ENCODE results near the gene NPBWR2.

The NPBWR2 gene

GRCh38 chr20:64106981-64107735, at the start of gene NPBWR2:
TSS of gene NPBWR2 (minus strand) at chr20:64107565. CDS start at chr20:64106831, 734 bp downstream.
- no peak for DNase-seq

- peak; percentile 86 for DNase-seq
Observed at GRCh38 chr20:64156136-64156885, 48.9 kb upstream of the NPBWR2 start.

GRCh38 chr20:64155258-64156135, 48.1 kb upstream of the NPBWR2 start:
- DNase-seq = no peak

GRCh38 chr20:64154590-64155257, 47.4 kb upstream of the NPBWR2 start:
- no peak for DNase-seq

GRCh38 chr20:64153861-64154589, 46.7 kb upstream of the NPBWR2 start:
- no peak for DNase-seq

- DNase-seq = no peak
Observed at GRCh38 chr20:64153410-64153809, 46.0 kb upstream of the NPBWR2 start.

- DNase-seq = peak; percentile 81
Observed at GRCh38 chr20:64152906-64153305, 45.5 kb upstream of the NPBWR2 start.

- no peak for DNase-seq
Observed at GRCh38 chr20:64151633-64152530, 44.5 kb upstream of the NPBWR2 start.

GRCh38 chr20:64150756-64151632, 43.6 kb upstream of the NPBWR2 start:
- DNase-seq = no peak

- no peak for DNase-seq
Observed at GRCh38 chr20:64149809-64150560, 42.6 kb upstream of the NPBWR2 start.

GRCh38 chr20:64149141-64149540, 41.8 kb upstream of the NPBWR2 start:
- DNase-seq = no peak

GRCh38 chr20:64148581-64148980, 41.2 kb upstream of the NPBWR2 start:
- DNase-seq = no peak

GRCh38 chr20:64146936-64147477, 39.6 kb upstream of the NPBWR2 start:
- no peak for DNase-seq

- DNase-seq = no peak
Observed at GRCh38 chr20:64146301-64146935, 39.1 kb upstream of the NPBWR2 start.

- no peak for DNase-seq
Observed at GRCh38 chr20:64145458-64146300, 38.3 kb upstream of the NPBWR2 start.

GRCh38 chr20:64144144-64144912, 37.0 kb upstream of the NPBWR2 start:
- no peak for DNase-seq

Measured in NCI-H2029 treated with DMSO at 0.1 percent for 48 hours (cell line).